Measurements from ENCODE around the gene DNAJB13.

DNAJB13 gene

GRCh38 chr11:73968356-73968966, 17.6 kb downstream of the DNAJB13 start:
- TF ChIP-seq CTCF (IDR thresholded peaks at IDR 0.05; ENCODE audit: extremely low read depth, insufficient read depth, missing control alignments) = no peak
- DNase-seq (ENCODE audit: low spot score) = no peak
- in situ Hi-C loops (cut with MboI; ENCODE audit: low pct_unique_long_range_greater_than_20kb, low sequenced_read_pairs, unreplicated experiment) = loop anchor here (25.0 kb wide), 1 partner anchor 344 kb away; the partner anchor contains the start of gene P4HA3

GRCh38 chr11:73969091-73969490, 18.3 kb downstream of the DNAJB13 start:
- no peak for TF ChIP-seq CTCF (IDR thresholded peaks at IDR 0.05; ENCODE audit: extremely low read depth, insufficient read depth, missing control alignments)
- DNase-seq (ENCODE audit: low spot score) = no peak
- in situ Hi-C loops (cut with MboI; ENCODE audit: low pct_unique_long_range_greater_than_20kb, low sequenced_read_pairs, unreplicated experiment) = loop anchor here (25.0 kb wide), 1 partner anchor 343 kb away; the partner anchor contains the start of gene P4HA3

DNA sequence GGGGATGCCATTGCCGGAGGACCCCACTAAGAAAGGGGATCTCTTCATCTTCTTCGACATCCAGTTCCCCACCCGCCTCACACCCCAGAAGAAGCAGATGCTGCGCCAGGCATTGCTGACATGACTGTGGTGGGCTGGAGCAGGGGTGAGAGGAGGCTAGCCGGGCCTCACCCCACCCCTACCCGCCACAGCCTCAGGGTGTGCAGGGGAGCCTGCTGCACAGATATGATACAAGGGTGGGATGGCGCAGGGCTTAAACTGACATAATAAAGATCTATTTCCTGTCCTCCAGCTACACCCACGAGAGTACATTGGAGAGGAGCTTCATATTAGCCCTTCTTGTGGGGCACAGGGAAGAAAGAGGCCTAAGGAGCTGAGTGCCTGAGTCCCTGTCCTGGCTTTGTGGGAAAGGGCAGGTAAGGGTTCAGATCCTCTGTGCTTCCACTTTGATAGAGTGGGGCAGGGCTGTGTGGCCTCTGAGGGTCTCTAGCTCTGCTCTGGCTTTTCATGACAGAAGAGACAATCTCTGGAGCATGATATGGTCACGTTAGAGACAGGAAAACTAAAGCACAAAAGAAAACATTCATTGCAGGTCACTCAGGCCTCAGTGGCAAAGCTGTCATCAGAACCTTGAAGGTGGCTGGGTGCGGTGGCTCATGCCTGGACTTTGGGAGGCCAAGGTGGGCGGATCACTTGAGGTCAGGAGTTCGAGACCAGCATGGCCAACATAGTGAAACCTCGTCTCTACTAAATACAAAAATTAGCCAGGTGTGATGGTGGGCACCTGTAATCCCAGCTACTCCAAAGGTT, 19.4 kb downstream of the DNAJB13 start:
- no peak for DNase-seq (ENCODE audit: low spot score)
- TF ChIP-seq CTCF (IDR thresholded peaks at IDR 0.05; ENCODE audit: extremely low read depth, insufficient read depth, missing control alignments) = no peak
- in situ Hi-C loops (cut with MboI; ENCODE audit: low pct_unique_long_range_greater_than_20kb, low sequenced_read_pairs, unreplicated experiment) = loop anchor here (25.0 kb wide), 1 partner anchor 342 kb away; the partner anchor contains the start of gene P4HA3

GRCh38 chr11:73971175-73971719, 20.4 kb downstream of the DNAJB13 start:
- in situ Hi-C loops (cut with MboI; ENCODE audit: low pct_unique_long_range_greater_than_20kb, low sequenced_read_pairs, unreplicated experiment) = loop anchor here (25.0 kb wide), 1 partner anchor 341 kb away; the partner anchor contains the start of gene P4HA3
- no peak for DNase-seq (ENCODE audit: low spot score)
- no peak for TF ChIP-seq CTCF (IDR thresholded peaks at IDR 0.05; ENCODE audit: extremely low read depth, insufficient read depth, missing control alignments)

DNA sequence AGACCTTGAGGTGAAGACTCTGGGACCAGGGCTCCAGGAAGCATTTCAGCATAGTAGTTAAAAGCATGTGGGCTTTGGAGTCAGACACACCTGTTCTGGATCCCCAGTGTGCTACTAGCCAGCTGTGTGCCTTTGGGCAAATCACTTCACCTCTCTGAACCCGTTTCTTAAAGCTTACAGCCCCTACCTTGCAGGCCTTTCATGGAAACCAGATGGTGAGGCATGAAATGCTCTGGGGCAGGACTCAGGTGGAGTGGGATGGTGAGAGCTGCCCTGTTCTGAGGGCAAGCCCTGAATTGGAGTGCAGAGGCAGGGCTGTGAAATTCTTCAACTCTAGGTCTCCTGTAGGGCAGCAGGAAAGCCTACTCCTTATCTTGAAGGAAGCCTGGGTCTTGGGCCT, 21.4 kb downstream of the DNAJB13 start:
- no peak for TF ChIP-seq CTCF (IDR thresholded peaks at IDR 0.05; ENCODE audit: extremely low read depth, insufficient read depth, missing control alignments)
- in situ Hi-C loops (cut with MboI; ENCODE audit: low pct_unique_long_range_greater_than_20kb, low sequenced_read_pairs, unreplicated experiment) = loop anchor here (25.0 kb wide), 1 partner anchor 340 kb away; the partner anchor contains the start of gene P4HA3
- DNase-seq (ENCODE audit: low spot score) = no peak

- no peak for DNase-seq (ENCODE audit: low spot score)
- in situ Hi-C loops (cut with MboI; ENCODE audit: low pct_unique_long_range_greater_than_20kb, low sequenced_read_pairs, unreplicated experiment) = loop anchor here (25.0 kb wide), 1 partner anchor 339 kb away; the partner anchor contains the start of gene P4HA3
- no peak for TF ChIP-seq CTCF (IDR thresholded peaks at IDR 0.05; ENCODE audit: extremely low read depth, insufficient read depth, missing control alignments)
Observed at GRCh38 chr11:73972620-73973449, 22.0 kb downstream of the DNAJB13 start.

Data from GM13977 (cell line).